Measurements from ENCODE around the gene FOXK2. TPM values are rescaled to one million over a fixed set of nuclear protein-coding genes. Genes with fewer than 3 reads are reported as not detected.

FOXK2 gene
- polyA plus RNA-seq, 2 of the 4 experiments (the other 2 are of a cell fraction): 34.8 to 39.2 TPM

- WGBS (ENCODE audit: missing lambda C conversion rate): 87% methylated on average over 4 of the region's 4 CpGs
- ChIA-PET CTCF (interaction anchor here (1.0 to 3.0 kb wide), 4 partner anchors 25 to 44 kb away, joined by 3 to 19 read pairs (median 5); no protein-coding TSS in a partner anchor), POLR2A (no interaction called here)
Observed at GRCh38 chr17:82525712-82526111, 6.2 kb downstream of the FOXK2 start.

GRCh38 chr17:82527898-82528297 lies 8.4 kb downstream of the FOXK2 start:
- TF ChIP-seq RCOR1 (IDR thresholded peaks at IDR 0.05; ENCODE audit: low read depth, low read length): no peak
- no peak for TF ChIP-seq USF2 (IDR thresholded peaks at IDR 0.05)
- H3K4me2 ChIP-seq: no peak overlapping the region
- WGBS (ENCODE audit: missing lambda C conversion rate): 87% methylated on average over 8 of the region's 8 CpGs
- FAIRE-seq (no peak), ATAC-seq (no peak), DNase-seq (ENCODE audit: low read depth in 1 of 2, low spot score in 1 of 2) (no peak)
- no peaks in the 10 kb centered on the region for H3K9me3 ChIP-seq
- H3K4me1 ChIP-seq: peaks cover 51% of the 10 kb centered on the region
- H3K4me3 ChIP-seq: no peak overlapping the region
- POLR2A ChIA-PET: interaction anchor here (1.7 kb wide), 1 partner anchor 9 kb away, joined by 3 read pairs; the partner anchor contains the start of gene FOXK2
- CTCF ChIA-PET: interaction anchor here (0.7 to 3.2 kb wide), 17 partner anchors 8 to 292 kb away, joined by 3 to 19 read pairs (median 3); no protein-coding TSS in a partner anchor
- H3K27ac ChIP-seq: no peak overlapping the region

More at GRCh38 chr17:82525712-82526111, 6.2 kb downstream of the FOXK2 start:
- H3K4me3 ChIP-seq: no peak overlapping the region
- TF ChIP-seq, protein P1, sequence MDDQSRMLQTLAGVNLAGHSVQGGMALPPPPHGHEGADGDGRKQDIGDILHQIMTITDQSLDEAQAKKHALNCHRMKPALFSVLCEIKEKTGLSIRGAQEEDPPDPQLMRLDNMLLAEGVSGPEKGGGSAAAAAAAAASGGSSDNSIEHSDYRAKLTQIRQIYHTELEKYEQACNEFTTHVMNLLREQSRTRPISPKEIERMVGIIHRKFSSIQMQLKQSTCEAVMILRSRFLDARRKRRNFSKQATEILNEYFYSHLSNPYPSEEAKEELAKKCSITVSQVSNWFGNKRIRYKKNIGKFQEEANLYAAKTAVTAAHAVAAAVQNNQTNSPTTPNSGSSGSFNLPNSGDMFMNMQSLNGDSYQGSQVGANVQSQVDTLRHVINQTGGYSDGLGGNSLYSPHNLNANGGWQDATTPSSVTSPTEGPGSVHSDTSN (IDR thresholded peaks at IDR 0.05): no peak
- TF ChIP-seq ZNF302 (CRISPR knock-in tag; IDR thresholded peaks at IDR 0.05): no peak
- TF ChIP-seq FOXS1 (CRISPR knock-in tag; IDR thresholded peaks at IDR 0.05): no peak
- TF ChIP-seq HES2 (IDR thresholded peaks at IDR 0.05): no peak
- no peak for TF ChIP-seq ZSCAN20 (CRISPR knock-in tag; IDR thresholded peaks at IDR 0.05)
- no peak for ATAC-seq
- no peaks in the 10 kb centered on the region for H3K9me3 ChIP-seq
- FAIRE-seq: no peak
- H3K4me1 ChIP-seq: peaks cover 50% of the 10 kb centered on the region
- no peak overlapping the region for H3K4me2 ChIP-seq
- no peak overlapping the region for H3K27ac ChIP-seq
- no peak for DNase-seq (ENCODE audit: low read depth in 1 of 2, low spot score in 1 of 2)

DNA sequence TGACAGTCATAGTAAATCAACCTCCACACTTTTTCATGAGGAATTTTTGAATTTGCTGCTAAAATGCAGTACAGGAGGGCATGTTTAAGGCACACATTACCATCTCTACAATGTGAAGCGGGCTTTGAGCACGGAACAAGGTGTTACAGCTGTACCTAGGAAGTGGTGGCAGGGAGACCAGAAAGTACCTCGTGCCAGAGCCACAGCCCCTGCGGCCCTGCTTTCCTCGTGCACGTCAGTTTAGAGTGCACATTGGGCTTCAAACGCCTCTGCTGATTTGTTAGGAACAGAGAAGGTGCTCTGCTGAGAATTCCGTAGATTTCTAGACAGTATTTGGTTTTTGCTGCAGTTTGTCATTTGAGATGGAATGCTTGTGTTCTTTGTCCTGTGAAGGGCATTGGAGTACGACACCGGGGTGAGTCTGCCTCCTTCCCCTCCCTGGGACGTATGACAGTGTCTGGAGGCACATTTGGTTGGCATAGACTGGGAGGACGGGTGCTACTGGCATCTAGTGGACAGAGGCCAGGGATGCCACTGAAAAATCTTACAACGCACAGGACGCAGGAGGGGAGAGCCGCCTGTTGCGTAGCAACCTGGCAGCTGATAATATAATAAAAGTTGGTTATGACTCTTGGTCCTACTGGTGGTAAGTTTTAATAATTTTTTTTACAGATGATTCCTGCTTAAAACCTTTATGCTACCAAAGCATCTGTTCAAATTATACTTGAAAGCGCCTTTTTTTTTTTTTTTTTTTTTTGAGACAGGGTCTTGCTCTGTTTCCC lies 9.1 kb downstream of the FOXK2 start:
- 54% methylated on average over 17 of the region's 17 CpGs for WGBS (ENCODE audit: missing lambda C conversion rate)
- no peaks in the 10 kb centered on the region for H3K9me3 ChIP-seq
- H3K4me3 ChIP-seq: no peak overlapping the region
- TF ChIP-seq RNF2 (IDR thresholded peaks at IDR 0.05; ENCODE audit: borderline replicate concordance, low read depth) (no peak), ZC3H11A (IDR thresholded peaks at IDR 0.05) (no peak), NR3C1 (IDR thresholded peaks at IDR 0.05) (no peak), RAD21 (conservative IDR thresholded peaks at IDR 0.05 in 1 of 2, IDR thresholded peaks at IDR 0.05 in 1 of 2) (peak; percentile 59 to 76), ZFP36 (IDR thresholded peaks at IDR 0.05; ENCODE audit: borderline replicate concordance, partially characterized antibody) (no peak), CBX2 (IDR thresholded peaks at IDR 0.05; ENCODE audit: borderline replicate concordance, low read depth) (no peak), SMC3 (IDR thresholded peaks at IDR 0.05) (0 out of 3 replicates have a peak, but pooled peaks have one; percentile 35)
- TF ChIP-seq, protein P2, sequence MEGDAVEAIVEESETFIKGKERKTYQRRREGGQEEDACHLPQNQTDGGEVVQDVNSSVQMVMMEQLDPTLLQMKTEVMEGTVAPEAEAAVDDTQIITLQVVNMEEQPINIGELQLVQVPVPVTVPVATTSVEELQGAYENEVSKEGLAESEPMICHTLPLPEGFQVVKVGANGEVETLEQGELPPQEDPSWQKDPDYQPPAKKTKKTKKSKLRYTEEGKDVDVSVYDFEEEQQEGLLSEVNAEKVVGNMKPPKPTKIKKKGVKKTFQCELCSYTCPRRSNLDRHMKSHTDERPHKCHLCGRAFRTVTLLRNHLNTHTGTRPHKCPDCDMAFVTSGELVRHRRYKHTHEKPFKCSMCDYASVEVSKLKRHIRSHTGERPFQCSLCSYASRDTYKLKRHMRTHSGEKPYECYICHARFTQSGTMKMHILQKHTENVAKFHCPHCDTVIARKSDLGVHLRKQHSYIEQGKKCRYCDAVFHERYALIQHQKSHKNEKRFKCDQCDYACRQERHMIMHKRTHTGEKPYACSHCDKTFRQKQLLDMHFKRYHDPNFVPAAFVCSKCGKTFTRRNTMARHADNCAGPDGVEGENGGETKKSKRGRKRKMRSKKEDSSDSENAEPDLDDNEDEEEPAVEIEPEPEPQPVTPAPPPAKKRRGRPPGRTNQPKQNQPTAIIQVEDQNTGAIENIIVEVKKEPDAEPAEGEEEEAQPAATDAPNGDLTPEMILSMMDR (IDR thresholded peaks at IDR 0.05): peak; percentile 66
- TF ChIP-seq, protein P3, sequence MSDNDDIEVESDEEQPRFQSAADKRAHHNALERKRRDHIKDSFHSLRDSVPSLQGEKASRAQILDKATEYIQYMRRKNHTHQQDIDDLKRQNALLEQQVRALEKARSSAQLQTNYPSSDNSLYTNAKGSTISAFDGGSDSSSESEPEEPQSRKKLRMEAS (IDR thresholded peaks at IDR 0.05): peak; percentile 28; the same call in 1 of the 2 replicates
- H3K4me2 ChIP-seq: no peak overlapping the region
- ATAC-seq (peak; percentile 96 to 100), DNase-seq (ENCODE audit: low read depth in 1 of 2, low spot score in 1 of 2) (peak; percentile 82 to 85), FAIRE-seq (no peak)
- ChIA-PET CTCF (interaction anchor here (0.7 to 4.0 kb wide), 27 partner anchors 7 to 293 kb away, joined by 3 to 24 read pairs (median 3); partner anchors contain the start of gene FOXK2), POLR2A (interaction anchor here (1.7 kb wide), 1 partner anchor 9 kb away, joined by 3 read pairs; the partner anchor contains the start of gene FOXK2)
- H3K4me1 ChIP-seq: peaks cover 51% of the 10 kb centered on the region
- no peak overlapping the region for H3K27ac ChIP-seq
